Transverse colon (tissue), 3 donors: ENCODE results near the gene EML1.

ENCODE experiments used
- EP300 ChIP-seq: sonication (generic); formaldehyde crosslinking; IDR thresholded peaks from one replicate; pipeline ENCODE4 v1.6.1; 2017; ENCODE audit warnings: antibody characterized with exemption, low read depth
- POLR2A ChIP-seq: fragments of 450-650 bp; IDR thresholded peaks from one replicate; pipeline ENCODE4 v1.6.1; 2016; ENCODE audit warnings: antibody characterized with exemption, mild to moderate bottlenecking, moderate library complexity
- TF ChIP-seq, protein P1 (sequence below), 5 experiments: fragments of 200-600 bp in 3 of 5; fragments of 450-650 bp in 2 of 5; sonication (generic) in 3 of 5; IDR thresholded peaks; 1 replicate in 2 of 5; 2 replicates in 3 of 5; pipeline ENCODE4 v1.5.1; 2016 to 2017; ENCODE audit warnings: antibody characterized with exemption in 5 of 5, inconsistent platforms in 3 of 5, mild to moderate bottlenecking in 2 of 5, moderate library complexity in 1 of 5

DNA sequence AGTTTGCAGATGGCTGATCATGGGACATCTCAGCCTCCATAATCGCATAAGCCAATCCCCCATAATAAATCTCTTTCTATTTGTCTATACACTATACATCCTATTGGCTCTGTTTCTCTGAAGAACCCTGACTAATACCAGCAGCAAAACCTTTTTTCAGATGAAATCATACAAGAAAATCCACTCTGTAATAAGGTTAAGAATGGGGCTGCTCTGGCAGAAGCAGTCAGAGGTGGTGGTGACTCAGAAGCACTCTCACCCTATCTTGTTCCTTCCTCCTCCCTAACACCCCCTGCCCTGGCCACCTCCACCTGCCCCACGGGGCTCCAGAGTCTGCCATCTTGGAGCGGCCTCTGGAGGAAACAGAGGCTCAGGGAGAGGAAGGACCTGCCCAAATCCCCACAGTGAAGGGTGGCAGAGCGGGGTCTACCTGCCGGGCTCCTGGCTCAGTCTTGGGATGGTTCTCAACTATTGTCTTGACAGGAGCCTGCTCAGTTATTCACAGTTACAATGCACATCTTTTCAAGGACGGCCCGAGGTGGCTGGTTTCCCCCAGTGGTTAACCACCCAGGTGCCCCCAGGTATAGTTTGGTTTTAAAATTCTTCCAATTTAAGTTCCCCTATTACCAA is 162.7 kb downstream of the EML1 start:
- TF ChIP-seq, protein P1, sequence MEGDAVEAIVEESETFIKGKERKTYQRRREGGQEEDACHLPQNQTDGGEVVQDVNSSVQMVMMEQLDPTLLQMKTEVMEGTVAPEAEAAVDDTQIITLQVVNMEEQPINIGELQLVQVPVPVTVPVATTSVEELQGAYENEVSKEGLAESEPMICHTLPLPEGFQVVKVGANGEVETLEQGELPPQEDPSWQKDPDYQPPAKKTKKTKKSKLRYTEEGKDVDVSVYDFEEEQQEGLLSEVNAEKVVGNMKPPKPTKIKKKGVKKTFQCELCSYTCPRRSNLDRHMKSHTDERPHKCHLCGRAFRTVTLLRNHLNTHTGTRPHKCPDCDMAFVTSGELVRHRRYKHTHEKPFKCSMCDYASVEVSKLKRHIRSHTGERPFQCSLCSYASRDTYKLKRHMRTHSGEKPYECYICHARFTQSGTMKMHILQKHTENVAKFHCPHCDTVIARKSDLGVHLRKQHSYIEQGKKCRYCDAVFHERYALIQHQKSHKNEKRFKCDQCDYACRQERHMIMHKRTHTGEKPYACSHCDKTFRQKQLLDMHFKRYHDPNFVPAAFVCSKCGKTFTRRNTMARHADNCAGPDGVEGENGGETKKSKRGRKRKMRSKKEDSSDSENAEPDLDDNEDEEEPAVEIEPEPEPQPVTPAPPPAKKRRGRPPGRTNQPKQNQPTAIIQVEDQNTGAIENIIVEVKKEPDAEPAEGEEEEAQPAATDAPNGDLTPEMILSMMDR (IDR thresholded peaks at IDR 0.05): no peak
- TF ChIP-seq POLR2A (no peak), EP300 (no peak)
